Measurements from ENCODE around the gene MT1A.
"Not testable (repeated sequence)": the region's sequence is repeated elsewhere in the genome, so short reads cannot be mapped to it uniquely, and the experiment has no call there.

Gene MT1A

GRCh38 chr16:56658327-56658875 is 19.9 kb downstream of the MT1A start:
- no peak for DNase-seq (ENCODE audit: low read depth)

- no peak for DNase-seq (ENCODE audit: low read depth)
These were observed 24.2 kb downstream of the MT1A start for GRCh38 chr16:56662357-56663354.

GRCh38 chr16:56664506-56664905 is 26.0 kb downstream of the MT1A start:
- no peak for DNase-seq (ENCODE audit: low read depth)

- not testable (repeated sequence) for DNase-seq (ENCODE audit: low read depth)
These were observed 27.1 kb downstream of the MT1A start for GRCh38 chr16:56665286-56666261.

- no peak for DNase-seq (ENCODE audit: low read depth)
These were observed 29.4 kb downstream of the MT1A start, which contains the start of gene MT1G for GRCh38 chr16:56667581-56668571. Gene MT1G, minus strand, starts transcription at chr16:56668065. Its CDS starts 72 bp downstream, at chr16:56667993.

- DNase-seq (ENCODE audit: low read depth), result no peak
These were observed 30.8 kb downstream of the MT1A start, which contains the start of gene MT1H for GRCh38 chr16:56669005-56669839. Gene MT1H, plus strand, starts transcription at chr16:56669814. Its CDS starts 71 bp downstream, at chr16:56669885.

GRCh38 chr16:56669840-56670619 is 31.6 kb downstream of the MT1A start:
- no peak for DNase-seq (ENCODE audit: low read depth)

- no peak for DNase-seq (ENCODE audit: low read depth)
These were observed 32.1 kb downstream of the MT1A start for GRCh38 chr16:56670620-56670934.

GRCh38 chr16:56671691-56672090 is 33.2 kb downstream of the MT1A start:
- not testable (repeated sequence) for DNase-seq (ENCODE audit: low read depth)

GRCh38 chr16:56672171-56672570 is 33.7 kb downstream of the MT1A start:
- not testable (repeated sequence) for DNase-seq (ENCODE audit: low read depth)

GRCh38 chr16:56672761-56673536 is 34.5 kb downstream of the MT1A start:
- no peak for DNase-seq (ENCODE audit: low read depth)

GRCh38 chr16:56673921-56674320 is 35.5 kb downstream of the MT1A start:
- no peak for DNase-seq (ENCODE audit: low read depth)

- not testable (repeated sequence) for DNase-seq (ENCODE audit: low read depth)
These were observed 36.1 kb downstream of the MT1A start for GRCh38 chr16:56674570-56674969.

- no peak for DNase-seq (ENCODE audit: low read depth)
These were observed 37.3 kb downstream of the MT1A start for GRCh38 chr16:56675685-56676210.

GRCh38 chr16:56677474-56677873 is 39.0 kb downstream of the MT1A start:
- DNase-seq (ENCODE audit: low read depth), result no peak

- no peak for DNase-seq (ENCODE audit: low read depth)
These were observed 40.7 kb downstream of the MT1A start for GRCh38 chr16:56679078-56679730.

- no peak for DNase-seq (ENCODE audit: low read depth)
These were observed 41.4 kb downstream of the MT1A start for GRCh38 chr16:56679818-56680217.
